ENCODE results near the gene ANKRD40.

GRCh38 chr17:50658616-50659015 lies 49.1 kb downstream of the ANKRD40 start:
- TF ChIP-seq CTCF (IDR thresholded peaks at IDR 0.05; ENCODE audit: low read depth, low read length) (no peak), POLR2A (IDR thresholded peaks at IDR 0.05; ENCODE audit: extremely low read depth, insufficient read length) (no peak), MAX (IDR thresholded peaks at IDR 0.05; ENCODE audit: low read depth, low read length) (no peak), MYC (IDR thresholded peaks at IDR 0.05; ENCODE audit: low read depth, low read length) (no peak)
